ENCODE data around the gene CBFA2T2. TPM values are rescaled to one million over a fixed set of nuclear protein-coding genes. Genes with fewer than 3 reads are reported as not detected.

Gene CBFA2T2
- total RNA-seq, 1 donor from 2014 or later = 84.1 TPM

DNA sequence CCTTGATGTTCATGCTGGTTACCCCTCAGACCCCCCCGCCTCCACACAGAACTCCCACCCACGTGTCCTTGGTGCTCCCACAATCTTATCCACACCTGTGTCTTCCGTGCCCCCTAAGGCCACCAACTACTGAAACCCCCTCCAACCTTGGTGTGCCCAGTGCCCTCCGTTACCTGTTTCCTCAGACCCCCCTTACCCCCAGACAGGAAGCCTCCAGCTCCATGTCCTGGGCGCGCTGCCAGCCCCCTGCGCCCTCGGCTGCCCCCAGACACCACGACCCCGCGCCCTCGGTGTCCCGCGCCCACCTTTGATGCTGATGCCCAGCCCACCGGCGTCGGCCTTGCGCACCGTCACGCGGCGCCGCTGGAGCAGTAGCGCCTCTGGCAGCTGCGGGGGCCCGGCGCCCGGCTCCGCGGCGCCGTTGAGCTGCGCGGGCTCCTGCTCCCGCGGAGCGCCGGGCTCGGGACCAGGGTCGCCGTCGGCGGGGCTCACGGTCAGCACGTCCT, 46.8 kb upstream of the CBFA2T2 start:
- Mint-ChIP-seq H3K4me1 (ENCODE audit: low read depth, unreplicated experiment) (peaks cover 4% of the 10 kb centered on the region), H3K9me3 (ENCODE audit: unreplicated experiment) (no peaks in the 10 kb centered on the region), H3K36me3 (ENCODE audit: unreplicated experiment) (no peaks in the 10 kb centered on the region), H3K27ac (ENCODE audit: unreplicated experiment) (peak overlapping the region; percentile 48), H3K27me3 (ENCODE audit: unreplicated experiment) (peaks cover 5% of the 10 kb centered on the region), H3K4me3 (ENCODE audit: unreplicated experiment) (peak overlapping the region; percentile 87)
- no peak for DNase-seq
- TF ChIP-seq, protein P1, sequence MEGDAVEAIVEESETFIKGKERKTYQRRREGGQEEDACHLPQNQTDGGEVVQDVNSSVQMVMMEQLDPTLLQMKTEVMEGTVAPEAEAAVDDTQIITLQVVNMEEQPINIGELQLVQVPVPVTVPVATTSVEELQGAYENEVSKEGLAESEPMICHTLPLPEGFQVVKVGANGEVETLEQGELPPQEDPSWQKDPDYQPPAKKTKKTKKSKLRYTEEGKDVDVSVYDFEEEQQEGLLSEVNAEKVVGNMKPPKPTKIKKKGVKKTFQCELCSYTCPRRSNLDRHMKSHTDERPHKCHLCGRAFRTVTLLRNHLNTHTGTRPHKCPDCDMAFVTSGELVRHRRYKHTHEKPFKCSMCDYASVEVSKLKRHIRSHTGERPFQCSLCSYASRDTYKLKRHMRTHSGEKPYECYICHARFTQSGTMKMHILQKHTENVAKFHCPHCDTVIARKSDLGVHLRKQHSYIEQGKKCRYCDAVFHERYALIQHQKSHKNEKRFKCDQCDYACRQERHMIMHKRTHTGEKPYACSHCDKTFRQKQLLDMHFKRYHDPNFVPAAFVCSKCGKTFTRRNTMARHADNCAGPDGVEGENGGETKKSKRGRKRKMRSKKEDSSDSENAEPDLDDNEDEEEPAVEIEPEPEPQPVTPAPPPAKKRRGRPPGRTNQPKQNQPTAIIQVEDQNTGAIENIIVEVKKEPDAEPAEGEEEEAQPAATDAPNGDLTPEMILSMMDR (IDR thresholded peaks at IDR 0.05; ENCODE audit: partially characterized antibody, unreplicated experiment) = no peak

DNA sequence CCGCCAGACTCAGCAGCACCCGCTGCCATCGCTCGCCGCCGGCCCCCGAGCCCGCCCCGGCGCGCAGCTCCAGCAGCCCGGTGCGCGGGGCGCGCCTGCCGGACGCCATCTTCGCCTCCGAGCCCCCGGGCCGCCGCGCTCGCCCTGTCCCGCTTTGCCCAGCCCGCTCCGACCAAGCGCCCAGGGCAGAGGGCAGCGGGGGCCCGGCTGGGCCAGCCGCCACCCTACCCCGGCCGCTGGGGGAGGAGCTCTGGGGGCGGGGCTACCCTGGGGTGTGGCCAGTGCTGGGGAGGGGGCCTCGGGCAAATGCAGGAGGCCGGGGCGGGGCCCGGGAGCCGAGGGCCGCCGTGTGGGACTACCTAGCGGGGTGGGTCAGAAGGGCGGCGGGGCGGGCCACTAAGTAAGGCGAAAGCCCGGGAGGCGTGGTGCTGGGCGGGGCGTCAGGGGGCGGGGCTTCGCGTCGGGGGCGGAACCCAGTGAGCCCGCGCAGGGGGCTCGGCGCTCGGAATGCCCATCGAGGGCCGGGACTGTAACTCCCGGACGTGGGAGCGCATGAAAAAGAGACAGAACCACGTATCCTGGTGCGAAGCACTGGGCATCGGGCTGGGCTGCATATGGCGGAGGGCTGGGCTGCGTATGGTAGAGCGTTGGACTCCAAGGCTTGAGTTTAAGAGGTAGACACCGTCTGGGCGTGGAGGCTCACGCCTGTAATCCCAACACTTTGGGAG, 46.2 kb upstream of the CBFA2T2 start, which contains the start of gene SNTA1:
Gene SNTA1 (minus strand): TSS at position 252 of the 728 bp plus-strand sequence. CDS start 143 bp downstream, at position 109.
- Mint-ChIP-seq H3K9me3 (ENCODE audit: unreplicated experiment) (peaks cover 2% of the 10 kb centered on the region), H3K4me3 (ENCODE audit: unreplicated experiment) (peak within 1 kb of the TSS; percentile 87), H3K36me3 (ENCODE audit: unreplicated experiment) (peaks cover 4% of the 10 kb centered on the region), H3K4me1 (ENCODE audit: low read depth, unreplicated experiment) (peaks cover 4% of the 10 kb centered on the region), H3K27me3 (ENCODE audit: unreplicated experiment) (peaks cover 5% of the 10 kb centered on the region), H3K27ac (ENCODE audit: unreplicated experiment) (peak within 1 kb of the TSS; percentile 48)
- peak; percentile 91 for DNase-seq
- TF ChIP-seq, protein P1 (IDR thresholded peaks at IDR 0.05; ENCODE audit: partially characterized antibody, unreplicated experiment) = no peak

DNA sequence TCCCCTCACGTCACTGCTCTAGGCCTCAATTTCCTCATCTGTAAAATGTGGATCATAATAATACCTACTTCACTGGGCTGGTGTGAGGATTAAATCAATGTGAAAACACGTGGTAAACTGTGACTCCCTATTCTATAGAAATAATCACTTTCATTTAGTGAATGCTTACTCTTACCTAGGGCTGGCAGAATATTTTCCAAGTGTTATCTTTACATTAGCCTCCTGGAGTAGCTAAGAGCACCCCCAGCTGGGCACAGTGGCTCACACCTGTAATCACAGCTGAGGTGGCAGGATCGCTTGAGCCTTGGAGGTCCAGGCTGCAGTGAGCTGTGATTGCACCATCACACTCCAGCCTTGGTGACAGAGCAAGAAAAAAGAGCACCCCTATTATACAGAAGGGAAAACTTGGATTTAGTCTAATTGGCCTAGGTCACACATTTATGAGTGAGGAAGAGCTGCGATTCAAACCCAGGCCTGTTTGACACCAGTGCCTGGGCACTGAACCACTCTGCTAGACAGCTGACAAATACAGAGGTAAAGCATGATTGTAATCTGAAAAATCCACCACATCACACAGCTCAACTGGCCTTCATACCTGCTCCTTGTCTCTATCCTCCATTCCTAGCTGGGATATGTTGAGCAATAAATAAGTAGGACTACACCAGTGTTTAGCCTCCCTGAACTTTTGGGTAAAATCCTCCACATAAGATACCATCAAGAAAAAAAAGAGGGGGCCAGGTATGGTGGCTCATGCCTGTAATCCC, 44.9 kb upstream of the CBFA2T2 start:
- DNase-seq = no peak
- Mint-ChIP-seq H3K36me3 (ENCODE audit: unreplicated experiment) (peaks cover 5% of the 10 kb centered on the region), H3K4me3 (ENCODE audit: unreplicated experiment) (peak overlapping the region; percentile 85), H3K9me3 (ENCODE audit: unreplicated experiment) (peaks cover 2% of the 10 kb centered on the region), H3K4me1 (ENCODE audit: low read depth, unreplicated experiment) (peaks cover 4% of the 10 kb centered on the region), H3K27me3 (ENCODE audit: unreplicated experiment) (peaks cover 3% of the 10 kb centered on the region), H3K27ac (ENCODE audit: unreplicated experiment) (no peak overlapping the region)
- TF ChIP-seq, protein P1 (IDR thresholded peaks at IDR 0.05; ENCODE audit: partially characterized antibody, unreplicated experiment) = no peak

DNA sequence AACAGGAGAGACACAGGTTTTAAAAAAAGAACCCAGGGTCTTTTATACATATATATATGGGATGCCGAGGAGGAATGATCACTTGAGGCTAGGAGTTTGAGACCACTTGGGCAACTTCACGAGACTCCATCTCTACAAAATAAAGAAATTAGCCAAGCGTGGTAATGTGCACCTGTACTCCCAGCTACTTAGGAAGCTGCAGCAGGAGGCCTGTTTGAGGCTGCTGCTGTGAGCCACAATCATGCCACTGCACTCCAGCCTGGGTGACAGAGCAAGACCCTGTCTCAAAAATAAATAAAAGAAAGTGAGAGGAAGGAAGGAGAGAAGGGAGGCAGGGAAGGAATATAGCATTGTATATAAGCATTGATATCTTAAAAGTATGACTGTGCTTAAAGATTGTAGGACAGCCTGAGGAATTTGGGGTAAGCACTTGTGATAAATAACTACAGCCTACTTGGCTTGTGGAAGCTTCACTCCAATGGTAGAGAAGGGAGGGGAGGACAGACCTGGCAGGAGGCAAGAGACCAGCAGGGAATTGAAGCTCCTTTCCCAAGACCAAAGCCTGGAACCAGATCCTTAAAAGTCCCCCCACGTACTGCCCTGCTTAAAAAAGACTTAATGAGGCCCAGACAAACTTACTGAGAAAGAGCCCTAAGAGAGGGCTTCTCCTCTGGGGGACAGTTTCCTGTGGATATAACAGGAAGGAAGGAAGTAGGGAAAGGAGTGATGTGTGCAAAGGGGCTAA, 43.8 kb upstream of the CBFA2T2 start:
- Mint-ChIP-seq H3K36me3 (ENCODE audit: unreplicated experiment) (peaks cover 5% of the 10 kb centered on the region), H3K27me3 (ENCODE audit: unreplicated experiment) (peaks cover 3% of the 10 kb centered on the region), H3K27ac (ENCODE audit: unreplicated experiment) (no peak overlapping the region), H3K4me1 (ENCODE audit: low read depth, unreplicated experiment) (peaks cover 4% of the 10 kb centered on the region), H3K9me3 (ENCODE audit: unreplicated experiment) (peaks cover 2% of the 10 kb centered on the region), H3K4me3 (ENCODE audit: unreplicated experiment) (no peak overlapping the region)
- TF ChIP-seq, protein P1 (IDR thresholded peaks at IDR 0.05; ENCODE audit: partially characterized antibody, unreplicated experiment) = no peak
- DNase-seq = no peak
